ENCODE results near the gene EARS2. TPM values are rescaled to one million over a fixed set of nuclear protein-coding genes. Genes with fewer than 3 reads are reported as not detected.

EARS2 gene
- total RNA-seq, 1 donor, result 32.6 TPM

- H3K4me3 ChIP-seq (ENCODE audit: insufficient read depth, low read length), result no peak overlapping the region
- no peaks in the 10 kb centered on the region for H3K36me3 ChIP-seq (ENCODE audit: insufficient read depth, low read length)
- no peak overlapping the region for H3K27ac ChIP-seq (ENCODE audit: low read depth, low read length)
- no peak for DNase-seq (ENCODE audit: insufficient read length, low spot score, missing footprints)
- H3K27me3 ChIP-seq (ENCODE audit: insufficient read depth, low read length), result no peaks in the 10 kb centered on the region
- no peak overlapping the region for H2AFZ ChIP-seq (ENCODE audit: low read length)
- no peaks in the 10 kb centered on the region for H3K9me3 ChIP-seq (ENCODE audit: low read depth, low read length)
- H3K79me2 ChIP-seq (ENCODE audit: insufficient read depth, low read length), result peaks cover 44% of the 10 kb centered on the region
- peaks cover 74% of the 10 kb centered on the region for H4K20me1 ChIP-seq (ENCODE audit: insufficient read depth, low read length)
- no peak overlapping the region for H3K4me2 ChIP-seq (ENCODE audit: insufficient read depth, low read length)
- TF ChIP-seq CTCF (IDR thresholded peaks at IDR 0.05; ENCODE audit: extremely low read depth, low read depth, low read length), result no peak
- H3K4me1 ChIP-seq (ENCODE audit: insufficient read depth, low read length), result peaks cover 19% of the 10 kb centered on the region
Observed at GRCh38 chr16:23502466-23502865, 54.7 kb downstream of the EARS2 start.

- no peaks in the 10 kb centered on the region for H3K9me3 ChIP-seq (ENCODE audit: low read depth, low read length)
- peaks cover 69% of the 10 kb centered on the region for H4K20me1 ChIP-seq (ENCODE audit: insufficient read depth, low read length)
- H3K4me3 ChIP-seq (ENCODE audit: insufficient read depth, low read length), result no peak overlapping the region
- peaks cover 17% of the 10 kb centered on the region for H3K4me1 ChIP-seq (ENCODE audit: insufficient read depth, low read length)
- peaks cover 40% of the 10 kb centered on the region for H3K79me2 ChIP-seq (ENCODE audit: insufficient read depth, low read length)
- H3K27ac ChIP-seq (ENCODE audit: low read depth, low read length), result no peak overlapping the region
- H3K27me3 ChIP-seq (ENCODE audit: insufficient read depth, low read length), result no peaks in the 10 kb centered on the region
- H2AFZ ChIP-seq (ENCODE audit: low read length), result no peak overlapping the region
- DNase-seq (ENCODE audit: insufficient read length, low spot score, missing footprints), result no peak
- H3K4me2 ChIP-seq (ENCODE audit: insufficient read depth, low read length), result no peak overlapping the region
- H3K36me3 ChIP-seq (ENCODE audit: insufficient read depth, low read length), result no peaks in the 10 kb centered on the region
- no peak for TF ChIP-seq CTCF (IDR thresholded peaks at IDR 0.05; ENCODE audit: extremely low read depth, low read depth, low read length)
Observed at GRCh38 chr16:23501291-23501690, 55.9 kb downstream of the EARS2 start.

GRCh38 chr16:23500862-23501225, 56.3 kb downstream of the EARS2 start:
- Histone ChIP-seq H2AFZ (ENCODE audit: low read length) (no peak overlapping the region), H3K4me2 (ENCODE audit: insufficient read depth, low read length) (no peak overlapping the region), H3K27ac (ENCODE audit: low read depth, low read length) (no peak overlapping the region), H4K20me1 (ENCODE audit: insufficient read depth, low read length) (peaks cover 65% of the 10 kb centered on the region), H3K9me3 (ENCODE audit: low read depth, low read length) (no peaks in the 10 kb centered on the region), H3K79me2 (ENCODE audit: insufficient read depth, low read length) (peaks cover 39% of the 10 kb centered on the region), H3K36me3 (ENCODE audit: insufficient read depth, low read length) (no peaks in the 10 kb centered on the region), H3K27me3 (ENCODE audit: insufficient read depth, low read length) (no peaks in the 10 kb centered on the region), H3K4me1 (ENCODE audit: insufficient read depth, low read length) (peaks cover 15% of the 10 kb centered on the region), H3K4me3 (ENCODE audit: insufficient read depth, low read length) (no peak overlapping the region)
- TF ChIP-seq CTCF (IDR thresholded peaks at IDR 0.05; ENCODE audit: extremely low read depth, low read depth, low read length), result no peak
- no peak for DNase-seq (ENCODE audit: insufficient read length, low spot score, missing footprints)

- H3K9me3 ChIP-seq (ENCODE audit: low read depth, low read length), result no peaks in the 10 kb centered on the region
- DNase-seq (ENCODE audit: insufficient read length, low spot score, missing footprints), result no peak
- no peak overlapping the region for H3K4me2 ChIP-seq (ENCODE audit: insufficient read depth, low read length)
- H3K4me1 ChIP-seq (ENCODE audit: insufficient read depth, low read length), result peaks cover 14% of the 10 kb centered on the region
- peaks cover 39% of the 10 kb centered on the region for H3K79me2 ChIP-seq (ENCODE audit: insufficient read depth, low read length)
- H3K27me3 ChIP-seq (ENCODE audit: insufficient read depth, low read length), result no peaks in the 10 kb centered on the region
- H2AFZ ChIP-seq (ENCODE audit: low read length), result no peak overlapping the region
- peaks cover 66% of the 10 kb centered on the region for H4K20me1 ChIP-seq (ENCODE audit: insufficient read depth, low read length)
- TF ChIP-seq CTCF (IDR thresholded peaks at IDR 0.05; ENCODE audit: extremely low read depth, low read depth, low read length), result no peak
- H3K4me3 ChIP-seq (ENCODE audit: insufficient read depth, low read length), result no peak overlapping the region
- peaks cover 4% of the 10 kb centered on the region for H3K36me3 ChIP-seq (ENCODE audit: insufficient read depth, low read length)
- no peak overlapping the region for H3K27ac ChIP-seq (ENCODE audit: low read depth, low read length)
Observed at GRCh38 chr16:23500212-23500861, 56.8 kb downstream of the EARS2 start.
